Pancreas (tissue), 10 donors: ENCODE results near the gene DUSP16. TPM values are rescaled to one million over a fixed set of nuclear protein-coding genes. Genes with fewer than 3 reads are reported as not detected.

Experiments
- ATAC-seq, 4 donors: fragments of 200-7000 bp; cut with Tn5 transposase; one replicate each; pipeline versions ENCODE4 v1.8.0 to v1.9.1; 2020; ENCODE audit warnings: mild to moderate bottlenecking in 4 of 4, moderate library complexity in 4 of 4
- DNase-seq, 6 donors: peaks; one replicate each; pipeline ENCODE4 v3.0.0-alpha.2; 2020
- FAIRE-seq: peaks from 2 replicates; lab custom pipeline; 2012; peaks lifted over from hg19 to GRCh38; lab: Jason Lieb, UNC
- H3K27ac ChIP-seq, 4 donors: fragments of 200-600 bp; sonication (generic); 1 replicate in 3 of 4; 2 replicates in 1 of 4; pipeline versions ENCODE4 v1.5.0 to v1.8.0; 2020
- H3K27me3 ChIP-seq, 4 donors: fragments of 200-600 bp; one replicate each; pipeline ENCODE4 v1.8.0; 2021
- H3K36me3 ChIP-seq, 3 donors: fragments of 200-600 bp; sonication (generic) in 1 of 3; one replicate each; pipeline versions ENCODE4 v1.5.0 to v1.8.0; 2020 to 2021
- H3K4me1 ChIP-seq, 3 donors: fragments of 200-600 bp; one replicate each; pipeline ENCODE4 v1.8.0; 2021
- H3K4me3 ChIP-seq, 4 donors: fragments of 200-600 bp; sonication (generic) in 2 of 4; one replicate each; pipeline versions ENCODE4 v1.5.0 to v1.8.0; 2020 to 2021
- H3K9me3 ChIP-seq, 4 donors: fragments of 200-600 bp; one replicate each; pipeline ENCODE4 v1.8.0; 2021
- WGBS, 2 donors: extraction: QIAGEN DNeasy Blood & Tissue Kit; methylation state at CpG; one replicate each; pipeline ENCODE4 v1.1.7; 2013; 5-methylcytosine and 5-hydroxymethylcytosine counted together
- intact Hi-C, 3 donors: fragments of 100-400 bp; cut with DNase I; formaldehyde crosslinking; loops; one replicate each; pipeline versions ENCODE4 v1.11.1 to v1.14.2; 2022
- polyA plus RNA-seq, 2 donors: library from polyadenylated mRNA; stranded (reverse); fragments of 200-250 nt; gene quantifications; one replicate each; pipeline ENCODE4 v1.2.3, GENCODE V29; 2013
- total RNA-seq, 6 donors: library from RNA; stranded (reverse); fragmentation: NEBNext Ultra II Directional in 4 of 6; extraction: Animal tissue kit (Norgen Biotek cat#: 25700) in 4 of 6; gene quantifications; one replicate each; pipeline versions ENCODE4 v1.2.1 to v1.2.4, GENCODE V29; 2021 to 2023
- TF ChIP-seq, protein P1 (sequence below), 4 donors: fragments of 200-600 bp; sonication (generic) in 3 of 4; IDR thresholded peaks; one replicate each; pipeline versions ENCODE4 v1.5.0 to v1.8.0; 2021; ENCODE audit warnings: antibody characterized with exemption in 4 of 4
- donor health status: healthy with polysubstance abuse.
- donor health status: DM: no; HTN: no; CAD: no; lungs with moderate emphysema.
- donor health status: DM: no; HTN: no; CAD: no.
- donor health status: control.
- donor health status: control.
- donor health status: Bipolar disorder and iron deficiency.
- donor health status: DM: yes; HTN: yes; CAD: no.
- donor health status: DM: no; HTN: no; CAD: no.
- donor health status: DM: no; HTN: no; CAD: no.
- donor health status: DM: yes; HTN: yes; CAD: no.

DUSP16 gene
- total and polyA plus RNA-seq, 8 donors, result 5.8 to 38.7 (median 26.5) TPM

DNA sequence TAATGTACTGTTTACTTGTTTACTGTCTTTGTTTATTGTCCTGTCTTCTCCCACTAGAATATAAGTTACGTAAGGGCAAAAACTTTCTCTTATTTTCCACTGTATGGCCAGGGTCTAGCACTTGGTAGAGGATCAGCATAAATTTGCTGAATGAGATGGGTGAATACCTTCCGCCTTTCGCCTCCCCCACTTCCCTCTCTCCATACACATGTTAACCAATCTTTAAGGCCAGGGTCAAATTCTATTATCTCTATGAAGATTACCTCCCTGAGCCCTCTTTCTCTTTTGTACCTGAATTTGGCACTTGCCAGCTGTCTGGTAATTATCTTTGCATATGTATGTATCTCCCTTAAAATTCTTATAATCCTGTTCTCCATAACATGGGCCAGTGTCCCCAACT, 4.9 kb downstream of the DUSP16 start:
- FAIRE-seq (no peak), DNase-seq (no peak), ATAC-seq (no peak)
- Histone ChIP-seq H3K36me3 (peaks cover 0 to 9% (median 0%) of the 10 kb centered on the region in 3 donors), H3K27ac (no peak overlapping the region), H3K4me1 (peaks cover 6 to 23% (median 10%) of the 10 kb centered on the region in 3 donors), H3K9me3 (no peaks in the 10 kb centered on the region), H3K4me3 (no peak overlapping the region), H3K27me3 (no peaks in the 10 kb centered on the region)
- TF ChIP-seq, protein P1, sequence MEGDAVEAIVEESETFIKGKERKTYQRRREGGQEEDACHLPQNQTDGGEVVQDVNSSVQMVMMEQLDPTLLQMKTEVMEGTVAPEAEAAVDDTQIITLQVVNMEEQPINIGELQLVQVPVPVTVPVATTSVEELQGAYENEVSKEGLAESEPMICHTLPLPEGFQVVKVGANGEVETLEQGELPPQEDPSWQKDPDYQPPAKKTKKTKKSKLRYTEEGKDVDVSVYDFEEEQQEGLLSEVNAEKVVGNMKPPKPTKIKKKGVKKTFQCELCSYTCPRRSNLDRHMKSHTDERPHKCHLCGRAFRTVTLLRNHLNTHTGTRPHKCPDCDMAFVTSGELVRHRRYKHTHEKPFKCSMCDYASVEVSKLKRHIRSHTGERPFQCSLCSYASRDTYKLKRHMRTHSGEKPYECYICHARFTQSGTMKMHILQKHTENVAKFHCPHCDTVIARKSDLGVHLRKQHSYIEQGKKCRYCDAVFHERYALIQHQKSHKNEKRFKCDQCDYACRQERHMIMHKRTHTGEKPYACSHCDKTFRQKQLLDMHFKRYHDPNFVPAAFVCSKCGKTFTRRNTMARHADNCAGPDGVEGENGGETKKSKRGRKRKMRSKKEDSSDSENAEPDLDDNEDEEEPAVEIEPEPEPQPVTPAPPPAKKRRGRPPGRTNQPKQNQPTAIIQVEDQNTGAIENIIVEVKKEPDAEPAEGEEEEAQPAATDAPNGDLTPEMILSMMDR (IDR thresholded peaks at IDR 0.05), result no peak
- WGBS, 2 donors, result 95 to 99% methylated on average over 3 of the region's 3 CpGs
- intact Hi-C loops, result no loop called here

DNA sequence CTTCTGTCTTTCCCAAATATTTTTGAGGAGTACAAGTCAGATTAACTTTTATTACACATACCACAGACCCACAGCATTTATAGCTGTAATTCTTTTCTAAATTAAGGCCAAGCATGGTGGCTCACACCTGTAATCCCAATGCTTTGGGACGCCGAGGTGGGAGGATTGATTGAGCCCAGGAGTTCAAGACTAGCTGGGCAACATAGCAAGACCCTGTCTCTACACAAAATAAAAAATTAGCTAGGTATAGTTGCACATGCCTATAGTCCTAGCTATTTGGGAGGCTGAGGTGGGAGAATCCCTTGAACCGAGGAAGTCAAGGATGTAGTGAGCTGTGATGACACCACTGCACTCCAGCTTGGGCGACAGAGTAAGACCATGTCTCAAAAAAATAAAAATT, 7.0 kb downstream of the DUSP16 start:
- H3K27me3 ChIP-seq, result no peaks in the 10 kb centered on the region
- no peak overlapping the region for H3K27ac ChIP-seq
- peaks cover 0 to 9% (median 0%) of the 10 kb centered on the region in 3 donors for H3K36me3 ChIP-seq
- ATAC-seq (no peak), DNase-seq (no peak), FAIRE-seq (no peak)
- WGBS, 2 donors, result 97 to 99% methylated on average over 4 of the region's 4 CpGs
- TF ChIP-seq, protein P1 (IDR thresholded peaks at IDR 0.05), result no peak
- H3K4me1 ChIP-seq, result peaks cover 6 to 23% (median 10%) of the 10 kb centered on the region in 3 donors
- intact Hi-C loops, result no loop called here
- H3K9me3 ChIP-seq, result no peaks in the 10 kb centered on the region
- no peak overlapping the region for H3K4me3 ChIP-seq

DNA sequence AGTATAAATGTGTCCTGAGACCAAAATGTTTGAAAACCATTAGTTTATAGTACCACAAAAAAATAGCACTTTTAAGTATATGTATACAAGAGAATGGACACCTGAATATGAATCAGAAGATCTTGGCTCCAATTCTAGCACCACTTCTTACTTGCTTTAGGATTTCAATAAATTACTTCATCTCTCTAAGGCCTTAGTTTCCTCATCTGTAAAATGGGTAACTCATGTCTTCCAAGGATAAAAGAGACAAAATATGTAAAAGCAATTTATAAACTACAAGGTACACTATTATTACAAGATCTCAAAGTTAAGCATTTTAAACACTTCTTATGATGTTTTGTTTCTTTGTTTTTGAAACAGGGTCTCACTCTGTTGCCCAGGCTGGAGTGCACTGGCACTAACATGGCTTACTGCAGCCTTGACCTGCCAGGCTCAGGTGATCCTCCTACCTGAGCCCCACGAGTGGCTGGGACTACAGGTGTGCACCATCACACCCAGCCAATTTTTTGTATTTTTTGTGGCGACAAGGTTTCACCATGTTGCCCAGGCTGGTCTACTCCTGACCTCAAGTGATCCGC, 9.4 kb downstream of the DUSP16 start:
- intact Hi-C loops, result no loop called here
- WGBS, 2 donors, result 71 to 74% methylated on average over 3 of the region's 3 CpGs
- TF ChIP-seq, protein P1 (IDR thresholded peaks at IDR 0.05), result no peak
- Histone ChIP-seq H3K36me3 (peaks cover 0 to 9% (median 0%) of the 10 kb centered on the region in 3 donors), H3K9me3 (no peaks in the 10 kb centered on the region), H3K4me3 (no peak overlapping the region), H3K27me3 (no peaks in the 10 kb centered on the region), H3K27ac (no peak overlapping the region), H3K4me1 (peaks cover 0 to 6% (median 4%) of the 10 kb centered on the region in 3 donors)
- DNase-seq (no peak), FAIRE-seq (no peak), ATAC-seq (no peak)

DNA sequence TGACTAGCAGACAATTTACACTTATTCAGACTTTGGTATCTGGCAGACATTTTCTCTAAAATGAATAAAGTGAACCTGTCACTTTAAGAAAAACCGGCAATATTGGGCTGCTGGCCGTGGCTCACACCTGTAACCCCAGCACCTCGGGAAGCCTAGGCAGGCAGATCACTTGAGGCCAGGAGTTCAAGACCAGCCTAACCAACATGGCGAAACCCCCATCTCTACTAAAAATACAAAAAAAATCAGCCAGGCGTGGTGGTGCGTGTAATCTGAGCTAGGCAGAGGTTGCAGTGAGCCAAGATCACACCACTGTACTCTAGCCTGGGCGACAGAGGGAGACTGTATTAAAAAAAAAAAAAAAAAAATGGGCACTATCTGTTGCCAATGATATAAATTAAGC, 11.5 kb downstream of the DUSP16 start:
- no peak for DNase-seq
- no peak for FAIRE-seq
- Histone ChIP-seq H3K27ac (no peak overlapping the region), H3K36me3 (peaks cover 0 to 9% (median 0%) of the 10 kb centered on the region in 3 donors), H3K9me3 (no peaks in the 10 kb centered on the region), H3K27me3 (no peaks in the 10 kb centered on the region), H3K4me3 (no peak overlapping the region), H3K4me1 (peaks cover 6 to 9% (median 8%) of the 10 kb centered on the region in 3 donors)
- 57 to 58% methylated on average over 7 of the region's 7 CpGs for WGBS, 2 donors
- intact Hi-C loops, result no loop called here
- ATAC-seq, result no peak
- TF ChIP-seq, protein P1 (IDR thresholded peaks at IDR 0.05), result no peak

- Histone ChIP-seq H3K4me3 (no peak overlapping the region), H3K27me3 (no peaks in the 10 kb centered on the region), H3K4me1 (peaks cover 2 to 12% (median 12%) of the 10 kb centered on the region in 3 donors), H3K9me3 (no peaks in the 10 kb centered on the region), H3K27ac (no peak overlapping the region), H3K36me3 (peaks cover 0 to 9% (median 0%) of the 10 kb centered on the region in 3 donors)
- ATAC-seq (no peak), FAIRE-seq (no peak), DNase-seq (no peak)
- TF ChIP-seq, protein P1 (IDR thresholded peaks at IDR 0.05), result no peak
- WGBS, 2 donors, result 95 to 98% methylated on average over 2 of the region's 2 CpGs
- intact Hi-C loops, result no loop called here
Measured at GRCh38 chr12:12550277-12550676, 12.4 kb downstream of the DUSP16 start.
